ENCODE results near the gene DSP.

- TF ChIP-seq EZH2 (optimal IDR thresholded peaks at IDR 0.05; ENCODE audit: low read depth, low read length) (no peak), CTCF (IDR thresholded peaks at IDR 0.05; ENCODE audit: low read length) (no peak), EZH2phosphoT487 (IDR thresholded peaks at IDR 0.05; ENCODE audit: low read length) (no peak)
Observed at GRCh38 chr6:7496266-7496875, 45.1 kb upstream of the DSP start.

Data from MM.1S (cell line).